K562 (cell line): ENCODE measurements around the gene APOA1.

Source experiments
- BRF2 ChIP-seq: IDR thresholded peaks from 3 replicates; pipeline ENCODE4 v1.6.1; 2011; ENCODE audit warnings: borderline replicate concordance, mild to moderate bottlenecking; ENCODE audit not compliant: insufficient read length, insufficient read depth
- CBFA2T3 ChIP-seq: fragments of 450-650 bp; IDR thresholded peaks from 2 replicates; pipeline ENCODE4 v1.6.1; 2017
- E4F1 ChIP-seq: fragments of 250-450 bp; sonication (Bioruptor Pico); IDR thresholded peaks from 2 replicates; pipeline ENCODE4 v1.5.0; 2021; ENCODE audit warnings: mild to moderate bottlenecking, borderline replicate concordance
- HNRNPK ChIP-seq: fragments of 200-400 bp; formaldehyde crosslinking; IDR thresholded peaks from one replicate; pipeline ENCODE4 v1.6.1; 2018; ENCODE audit warnings: mild to moderate bottlenecking, low read depth, low read length; ENCODE audit not compliant: poor library complexity, severe bottlenecking
- KAT2B ChIP-seq: IDR thresholded peaks from one replicate; pipeline ENCODE4 v1.6.1; 2012; ENCODE audit warnings: low read depth, mild to moderate bottlenecking, control low read depth, inconsistent platforms, low read length, moderate library complexity
- MTA2 ChIP-seq: fragments of 450-650 bp; IDR thresholded peaks from 2 replicates; pipeline ENCODE4 v1.6.1; 2016; ENCODE audit warnings: low read depth
- MTA3 ChIP-seq: fragments of 450-650 bp; formaldehyde crosslinking; IDR thresholded peaks from 2 replicates; pipeline ENCODE4 v1.6.1; 2017; ENCODE audit warnings: mild to moderate bottlenecking, borderline replicate concordance
- NR1H2 ChIP-seq: sonication (generic); formaldehyde crosslinking; IDR thresholded peaks from 2 replicates; pipeline ENCODE4 v1.4.0; 2020; ENCODE audit warnings: mild to moderate bottlenecking, missing genetic modification reagents
- SMAD3 ChIP-seq: fragments of 450-650 bp; formaldehyde crosslinking; conservative IDR thresholded peaks from 2 replicates; pipeline ENCODE4 v1.4.0; 2020; ENCODE audit warnings: mild to moderate bottlenecking
- SP1 ChIP-seq: sonication (generic); formaldehyde crosslinking; IDR thresholded peaks from 2 replicates; pipeline ENCODE4 v1.8.1; 2022; ENCODE audit warnings: mild to moderate bottlenecking, missing genetic modification reagents
- TFE3 ChIP-seq: fragments of 450-650 bp; formaldehyde crosslinking; IDR thresholded peaks from 2 replicates; pipeline ENCODE4 v1.4.0; 2020; ENCODE audit warnings: mild to moderate bottlenecking, mixed read lengths
- ZBTB33 ChIP-seq: sonication (generic); formaldehyde crosslinking; IDR thresholded peaks from 2 replicates; pipeline ENCODE4 v1.8.1; 2023; ENCODE audit warnings: mild to moderate bottlenecking, missing genetic modification reagents
- ZNF239 ChIP-seq: fragments of 250-450 bp; sonication (Bioruptor Pico); IDR thresholded peaks from 2 replicates; pipeline ENCODE4 v1.4.0; 2020; ENCODE audit warnings: mild to moderate bottlenecking
- ZNF512 ChIP-seq: IDR thresholded peaks from 2 replicates; pipeline ENCODE4 v1.6.1; 2016; ENCODE audit warnings: missing genetic modification characterization, missing compliant biosample characterization

- TF ChIP-seq E4F1 (CRISPR knock-in tag) (no peak), HNRNPK (no peak), ZNF512 (tag) (no peak), SP1 (CRISPR knock-in tag) (no peak), ZNF239 (CRISPR knock-in tag) (no peak), BRF2 (no peak), TFE3 (no peak), NR1H2 (CRISPR knock-in tag) (no peak), ZBTB33 (peak; percentile 71), MTA2 (no peak), KAT2B (no peak), SMAD3 (CRISPR knock-in tag) (no peak), MTA3 (no peak), CBFA2T3 (no peak)
These were observed 2.2 kb downstream of the APOA1 start for GRCh38 chr11:116835042-116835772.
